HG02943 (cell line): Measurements from ENCODE around the gene CRKL.
"Not testable (repeated sequence)": the region's sequence is repeated elsewhere in the genome, so short reads cannot be mapped to it uniquely, and the experiment has no call there.

Source experiments
- ATAC-seq: cut with Tn5 transposase; IDR thresholded peaks from one replicate; pipeline ENCODE4 v1.9.1; 2021; ENCODE audit warnings: mild to moderate bottlenecking, low read depth, moderate library complexity; ENCODE audit not compliant: unreplicated experiment

The CRKL gene

GRCh38 chr22:20901093-20902033 is 15.8 kb upstream of the CRKL start:
- ATAC-seq, result not testable (repeated sequence)

GRCh38 chr22:20903093-20903492 is 14.1 kb upstream of the CRKL start:
- ATAC-seq, result no peak

- ATAC-seq, result no peak
Measured at GRCh38 chr22:20904008-20904979, 12.9 kb upstream of the CRKL start.

DNA sequence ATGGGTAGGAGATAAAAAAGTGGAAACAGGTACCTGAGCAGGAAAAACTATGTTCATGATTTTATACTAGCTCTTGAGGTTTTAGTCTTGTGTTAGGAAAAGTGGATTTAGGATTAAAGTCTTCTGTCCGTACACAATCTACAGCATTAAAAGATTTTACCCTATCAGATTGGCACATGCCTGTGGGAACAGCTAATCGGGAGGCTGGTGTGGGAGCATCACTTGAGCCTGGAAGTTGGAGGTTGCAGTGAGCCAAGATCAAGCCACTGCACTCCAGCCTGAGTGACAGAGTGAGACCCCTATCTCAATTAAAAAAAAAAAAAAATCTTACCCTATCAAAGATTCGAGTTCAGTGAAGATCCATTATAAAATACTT is 12.2 kb upstream of the CRKL start:
- ATAC-seq, result no peak

DNA sequence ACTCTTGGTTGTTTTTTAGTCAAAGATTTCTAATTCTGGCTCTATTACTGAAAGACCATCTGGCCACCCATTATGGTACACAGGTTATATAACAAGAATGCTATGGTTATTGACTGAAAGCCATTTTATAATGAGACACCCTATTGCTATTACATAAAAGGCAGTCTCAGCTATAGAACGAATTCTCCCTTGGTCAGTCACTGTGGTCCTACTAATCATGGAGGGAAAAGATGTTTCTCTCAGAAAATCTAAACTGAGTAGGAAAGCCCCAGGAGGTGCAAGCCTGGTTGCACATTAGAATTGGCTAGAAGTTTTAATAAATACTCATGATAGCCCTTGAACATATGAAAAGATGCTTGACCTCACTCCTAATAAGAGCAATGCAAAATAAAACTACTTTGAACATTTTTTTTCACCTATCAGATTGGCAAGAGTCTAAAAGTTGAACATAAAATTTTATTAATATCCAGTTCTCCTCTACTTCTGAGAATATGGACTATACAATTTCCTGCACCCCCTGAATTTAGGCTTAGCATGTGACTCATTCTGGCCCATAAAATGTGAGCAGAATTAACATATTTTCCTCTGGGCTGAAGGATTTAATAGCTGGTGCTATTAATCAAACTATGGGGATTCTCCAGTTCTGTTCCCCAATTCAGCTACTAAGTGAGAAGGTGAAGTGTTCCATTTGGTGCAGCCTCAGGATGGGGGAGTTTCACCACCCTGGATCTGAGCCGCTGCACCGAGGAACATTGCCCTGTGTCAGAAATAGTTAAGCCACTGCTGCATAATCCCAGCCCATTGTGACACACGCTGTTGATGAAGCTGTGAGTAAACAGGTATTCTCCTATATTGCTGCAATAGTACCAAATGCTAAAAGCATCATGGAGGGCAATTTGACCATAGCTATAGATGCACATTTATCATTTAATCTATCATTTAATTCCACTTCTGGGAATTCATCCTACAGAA is 11.5 kb upstream of the CRKL start:
- ATAC-seq, result no peak

DNA sequence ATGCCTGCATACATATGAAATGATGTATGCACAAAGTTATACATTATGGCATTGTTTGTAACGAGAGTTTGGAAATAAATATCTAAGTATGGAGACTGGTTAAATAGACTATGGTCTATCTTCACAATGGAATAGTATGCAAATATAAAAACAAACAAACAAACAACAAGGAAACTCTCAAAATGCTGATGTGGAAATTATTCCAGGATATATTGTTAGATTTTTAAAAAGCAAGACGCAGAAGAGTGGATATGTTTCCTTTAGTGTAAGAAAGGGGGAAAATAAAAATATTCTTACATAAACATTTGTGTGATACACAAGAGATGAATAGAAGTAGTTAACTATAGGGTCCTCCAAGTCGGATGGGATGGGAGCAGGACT is 10.8 kb upstream of the CRKL start:
- no peak for ATAC-seq

DNA sequence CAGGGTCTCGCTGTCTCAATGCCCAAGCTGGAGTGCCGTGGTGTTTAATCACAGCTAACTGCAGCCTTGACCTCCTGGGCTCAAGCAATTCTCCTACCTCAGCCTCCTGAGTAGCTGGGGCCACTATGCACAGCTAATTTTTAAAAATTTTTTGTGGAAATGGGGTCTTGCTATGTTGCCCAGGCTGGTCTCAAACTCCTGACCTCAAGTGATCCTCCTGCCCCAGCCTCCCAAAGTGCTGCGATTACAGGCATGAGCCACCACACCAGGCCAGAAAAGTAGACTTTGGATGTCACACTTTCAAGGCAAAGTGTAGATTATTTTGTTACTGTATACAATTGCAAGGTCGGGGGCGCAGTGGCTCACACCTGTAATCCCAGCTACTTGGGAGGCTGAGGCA is 8.5 kb upstream of the CRKL start:
- ATAC-seq, result not testable (repeated sequence)

DNA sequence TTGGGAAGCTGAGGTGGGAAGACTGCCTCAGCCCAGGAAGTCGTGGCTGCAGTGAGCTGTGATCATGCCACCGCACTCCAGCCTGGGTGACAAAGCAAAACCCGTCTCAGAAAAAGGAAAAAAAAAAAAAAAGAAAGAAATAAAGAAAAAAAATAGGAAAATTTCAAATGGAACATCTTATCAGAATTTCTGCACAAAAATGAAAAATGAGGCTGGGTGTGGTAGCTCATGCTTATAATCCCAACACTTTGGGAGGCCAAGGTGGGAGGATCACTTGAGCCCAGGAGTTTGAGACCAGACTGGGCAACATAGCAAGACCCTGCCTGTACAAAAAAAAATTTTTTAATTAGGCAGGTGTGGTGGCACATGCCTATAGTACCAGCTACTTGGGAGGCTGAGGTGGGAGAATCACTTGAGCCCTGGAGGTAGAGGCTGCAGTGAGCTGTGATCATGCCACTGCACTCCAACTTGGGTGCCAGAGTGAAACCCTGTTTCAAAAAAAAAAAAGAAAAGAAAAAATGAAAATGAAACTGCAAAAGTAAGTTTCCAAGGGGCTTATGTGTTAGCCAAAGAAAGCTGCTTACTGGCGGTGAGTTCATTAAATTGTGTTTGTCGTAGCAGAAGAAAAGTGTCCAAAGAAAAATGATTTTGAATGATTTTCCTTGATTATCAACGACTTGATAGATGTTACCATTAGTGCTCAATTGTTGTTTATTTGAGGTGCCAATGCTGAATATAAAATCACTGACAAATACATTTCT is 7.5 kb upstream of the CRKL start:
- ATAC-seq, result no peak

- no peak for ATAC-seq
Measured at GRCh38 chr22:20912494-20912893, 4.7 kb upstream of the CRKL start.

GRCh38 chr22:20918663-20919218 is 1.5 kb downstream of the CRKL start:
- no peak for ATAC-seq

DNA sequence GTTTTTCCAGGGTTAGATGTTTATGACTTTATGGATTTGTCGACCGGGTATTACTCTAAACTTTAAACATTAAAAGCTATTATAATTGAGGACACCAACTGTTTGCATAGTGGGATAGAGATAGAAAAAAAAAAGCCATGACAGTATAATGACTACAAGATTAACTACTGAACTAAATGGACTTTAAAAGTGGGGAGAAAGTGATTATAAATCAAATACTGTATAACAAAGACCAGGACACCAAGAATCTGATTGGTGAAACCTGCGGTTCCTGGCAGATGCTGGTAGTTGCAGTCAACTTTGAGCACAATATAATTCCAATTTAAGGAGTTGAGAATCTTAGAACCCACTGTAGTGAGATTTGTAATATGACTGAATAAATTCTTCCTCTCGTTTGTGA is 2.5 kb downstream of the CRKL start:
- ATAC-seq, result no peak

GRCh38 chr22:20920881-20921203 is 3.6 kb downstream of the CRKL start:
- ATAC-seq, result no peak

DNA sequence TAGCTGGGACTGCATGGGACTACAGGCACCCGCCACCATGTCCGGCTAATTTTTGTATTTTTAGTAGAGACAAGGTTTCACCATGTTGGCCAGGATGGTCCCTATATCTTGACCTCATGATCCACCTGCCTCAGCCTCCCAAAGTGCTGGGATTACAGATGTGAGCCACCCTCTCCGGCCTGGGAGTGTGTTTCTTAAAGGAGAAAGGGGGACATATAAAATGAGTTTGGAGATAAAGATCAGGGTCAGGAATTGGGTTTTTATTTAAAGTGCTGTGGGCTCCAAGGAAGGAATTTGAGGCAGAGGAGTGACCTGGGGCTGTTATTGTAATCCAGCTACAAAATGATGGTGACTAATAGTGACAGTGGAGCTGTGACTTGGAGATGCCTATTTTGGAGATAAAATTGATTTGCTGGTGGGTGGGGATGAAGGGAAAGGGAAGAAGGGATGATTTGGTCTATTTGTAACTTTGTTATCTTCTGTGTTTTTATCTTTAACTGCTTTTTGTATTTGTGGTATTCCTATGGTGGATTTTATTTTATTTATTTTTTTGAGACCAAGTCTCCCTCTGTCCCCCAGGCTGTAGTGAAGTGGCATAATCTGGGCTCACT is 5.0 kb downstream of the CRKL start:
- ATAC-seq, result no peak

- no peak for ATAC-seq
Measured at GRCh38 chr22:20926243-20926642, 9.0 kb downstream of the CRKL start.

DNA sequence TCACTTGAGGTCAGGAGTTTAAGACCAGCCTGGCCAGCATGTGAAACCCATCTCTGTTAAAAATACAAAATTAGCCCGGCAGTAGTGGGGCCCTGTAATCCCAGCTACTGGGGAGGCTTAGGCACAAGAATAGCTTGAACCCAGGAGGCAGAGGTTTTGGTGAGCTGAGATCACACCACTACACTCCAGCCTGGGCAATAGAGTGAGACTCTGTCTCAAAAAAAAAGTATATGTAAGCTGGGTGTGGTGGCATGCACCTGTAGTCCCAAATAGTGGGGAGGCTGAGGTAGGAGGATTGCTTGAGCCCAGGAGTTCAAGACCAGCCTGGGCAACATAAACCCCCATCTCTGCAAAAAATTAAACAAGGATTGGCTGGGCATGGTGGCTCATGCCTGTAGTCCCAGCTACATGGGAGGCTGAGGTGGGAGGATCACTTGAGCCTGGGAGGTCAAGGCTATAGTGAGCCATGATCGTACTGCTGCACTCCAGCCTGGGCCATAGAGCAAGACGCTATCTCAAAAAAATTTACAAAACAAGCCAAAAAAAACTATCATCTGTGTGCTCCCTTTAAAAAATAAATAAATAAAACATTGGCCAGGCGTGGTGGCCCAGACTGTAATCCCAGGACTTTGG is 10.8 kb downstream of the CRKL start:
- no peak for ATAC-seq

GRCh38 chr22:20928573-20928967 is 11.4 kb downstream of the CRKL start:
- ATAC-seq, result no peak

GRCh38 chr22:20930004-20930403 is 12.8 kb downstream of the CRKL start:
- no peak for ATAC-seq

DNA sequence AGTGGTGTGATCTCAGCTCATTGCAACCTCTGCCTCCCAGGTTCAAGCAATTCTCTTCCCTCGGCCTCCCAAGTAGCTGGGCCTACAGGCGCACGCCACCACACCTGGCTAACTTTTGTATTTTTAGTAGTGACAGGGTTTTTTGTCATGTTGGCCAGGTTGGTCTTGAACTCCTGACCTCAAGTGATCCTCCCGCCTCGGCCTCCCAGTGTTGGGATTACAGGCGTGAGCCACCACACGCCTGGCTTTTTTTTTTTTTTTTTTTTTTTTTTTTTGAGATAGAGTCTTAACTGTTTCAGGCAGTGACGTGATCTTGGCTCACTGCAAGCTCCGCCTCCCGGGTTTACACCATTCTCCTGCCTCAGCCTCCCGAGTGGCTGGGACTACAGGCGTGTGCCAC is 13.2 kb downstream of the CRKL start:
- ATAC-seq, result not testable (repeated sequence)
